Liver (tissue), 9 donors: Measurements from ENCODE around the gene F13B. TPM values are rescaled to one million over a fixed set of nuclear protein-coding genes. Genes with fewer than 3 reads are reported as not detected.

Experiments
- DNase-seq: peaks from one replicate; pipeline ENCODE4 v3.0.0-alpha.2; 2017; ENCODE audit warnings: low spot score
- H3K27ac ChIP-seq, 2 donors: one replicate each; pipeline ENCODE4 v1.7.0; 2013; ENCODE audit warnings: inconsistent platforms in 2 of 2, low read length in 2 of 2, control low read depth in 1 of 2, low read depth in 1 of 2, mild to moderate bottlenecking in 1 of 2
- H3K27me3 ChIP-seq, 4 donors: one replicate each; pipeline versions ENCODE4 v1.6.1 to v1.7.0; 2013; ENCODE audit warnings: low read length in 3 of 4, inconsistent platforms in 1 of 4, mild to moderate bottlenecking in 1 of 4, moderate library complexity in 1 of 4; ENCODE audit not compliant: control insufficient read depth in 4 of 4, insufficient read depth in 4 of 4
- H3K36me3 ChIP-seq, 4 donors: one replicate each; pipeline versions ENCODE4 v1.6.1 to v1.7.0; 2013; ENCODE audit warnings: low read length in 3 of 4, mild to moderate bottlenecking in 3 of 4, low read depth in 1 of 4, moderate library complexity in 1 of 4; ENCODE audit not compliant: control insufficient read depth in 4 of 4, insufficient read depth in 3 of 4
- H3K4me1 ChIP-seq, 4 donors: one replicate each; pipeline versions ENCODE4 v1.6.1 to v1.7.0; 2013; ENCODE audit warnings: low read length in 3 of 4, mild to moderate bottlenecking in 3 of 4, moderate library complexity in 1 of 4; ENCODE audit not compliant: control insufficient read depth in 4 of 4, insufficient read depth in 4 of 4
- H3K4me3 ChIP-seq, 3 donors: one replicate each; pipeline versions ENCODE4 v1.6.1 to v1.7.0; 2013; ENCODE audit warnings: low read length in 3 of 3, control low read depth in 1 of 3, low read depth in 1 of 3, mild to moderate bottlenecking in 1 of 3
- H3K9ac ChIP-seq, 2 donors: one replicate each; pipeline ENCODE4 v1.7.0; 2013; ENCODE audit warnings: low read length in 2 of 2, mild to moderate bottlenecking in 2 of 2, moderate library complexity in 2 of 2, control low read depth in 1 of 2, low read depth in 1 of 2
- H3K9me3 ChIP-seq, 4 donors: one replicate each; pipeline versions ENCODE4 v1.6.1 to v1.7.0; 2013; ENCODE audit warnings: low read length in 3 of 4; ENCODE audit not compliant: control insufficient read depth in 4 of 4
- ATF3 ChIP-seq: IDR thresholded peaks from 2 replicates; pipeline ENCODE4 v1.6.1; 2016; ENCODE audit warnings: antibody characterized with exemption
- CTCF ChIP-seq: fragments of 150-350 bp; IDR thresholded peaks from 2 replicates; pipeline ENCODE4 v1.5.1; 2017; ENCODE audit warnings: improper control_type of control experiment, low read depth, low read length; ENCODE audit not compliant: missing input control
- EGR1 ChIP-seq, 2 donors: IDR thresholded peaks; 2 replicates each; pipeline ENCODE4 v1.6.1; 2016 to 2018; ENCODE audit warnings: antibody characterized with exemption in 2 of 2, low read depth in 2 of 2
- FOXA2 ChIP-seq: IDR thresholded peaks from 2 replicates; pipeline ENCODE4 v1.6.1; 2016; ENCODE audit warnings: antibody characterized with exemption
- GABPA ChIP-seq, 2 donors: IDR thresholded peaks in 1 of 2; conservative IDR thresholded peaks in 1 of 2; 2 replicates each; pipeline ENCODE4 v1.6.1; 2016; ENCODE audit warnings: antibody characterized with exemption in 2 of 2, mild to moderate bottlenecking in 1 of 2, moderate library complexity in 1 of 2
- HNF4A ChIP-seq, 2 donors: conservative IDR thresholded peaks; 2 replicates each; pipeline ENCODE4 v1.6.1; 2016; ENCODE audit warnings: antibody characterized with exemption in 2 of 2, mild to moderate bottlenecking in 2 of 2
- HNF4G ChIP-seq: IDR thresholded peaks from 2 replicates; pipeline ENCODE4 v1.6.1; 2016; ENCODE audit warnings: antibody characterized with exemption
- JUND ChIP-seq, 2 donors: IDR thresholded peaks; 2 replicates each; pipeline ENCODE4 v1.6.1; 2016; ENCODE audit warnings: antibody characterized with exemption in 2 of 2
- MAX ChIP-seq: IDR thresholded peaks from 2 replicates; pipeline ENCODE4 v1.6.1; 2016; ENCODE audit warnings: antibody characterized with exemption
- NR2F2 ChIP-seq: IDR thresholded peaks from 2 replicates; pipeline ENCODE4 v1.6.1; 2016; ENCODE audit warnings: antibody characterized with exemption
- RAD21 ChIP-seq, 2 donors: IDR thresholded peaks; 2 replicates each; pipeline ENCODE4 v1.6.1; 2016; ENCODE audit warnings: antibody characterized with exemption in 2 of 2, mild to moderate bottlenecking in 2 of 2
- REST ChIP-seq: IDR thresholded peaks from 2 replicates; pipeline ENCODE4 v1.6.1; 2016; ENCODE audit warnings: antibody characterized with exemption, mild to moderate bottlenecking
- RXRA ChIP-seq, 2 donors: IDR thresholded peaks; 2 replicates each; pipeline ENCODE4 v1.6.1; 2017 to 2018; ENCODE audit warnings: antibody characterized with exemption in 2 of 2, mild to moderate bottlenecking in 1 of 2
- ZBTB33 ChIP-seq: IDR thresholded peaks from 2 replicates; pipeline ENCODE4 v1.6.1; 2016; ENCODE audit warnings: antibody characterized with exemption
- WGBS: extraction: QIAGEN DNeasy Blood & Tissue Kit; methylation state at CpG from one replicate; pipeline ENCODE4 v1.1.7; 2013; 5-methylcytosine and 5-hydroxymethylcytosine counted together
- polyA plus RNA-seq, 2 donors: library from polyadenylated mRNA; stranded (reverse) in 1 of 2; unstranded in 1 of 2; fragments of 200-250 nt in 1 of 2; fragments of >200 nt in 1 of 2; fragmentation: Nextera tagmentation in 1 of 2; extraction: Ambion mirVana in 1 of 2; gene quantifications; one replicate each; pipeline versions ENCODE4 v1.2.1 to v1.2.3, GENCODE V29; 2013 to 2015
- total RNA-seq, 2 donors: library from RNA; depleted of rRNA; stranded (reverse); fragments of >200 nt; gene quantifications; one replicate each; pipeline ENCODE4 v1.2.3, GENCODE V29; 2014
- donor health status: healthy.
- donor health status: healthy.
- donor health status: healthy.
- donor health status: healthy.
- donor health status: healthy.

The F13B gene
- total and polyA plus RNA-seq, 4 donors: 42.3 to 194 (median 80.2) TPM

GRCh38 chr1:197001828-197002227, 65.2 kb downstream of the F13B start:
- Histone ChIP-seq H3K27me3 (no peaks in the 10 kb centered on the region), H3K27ac (no peak overlapping the region), H3K36me3 (peaks cover 2 to 17% (median 8%) of the 10 kb centered on the region in 4 donors), H3K4me3 (no peak overlapping the region), H3K9me3 (no peaks in the 10 kb centered on the region), H3K4me1 (no peaks in the 10 kb centered on the region), H3K9ac (no peak overlapping the region)
- TF ChIP-seq ZBTB33: no peak
- no peak for DNase-seq
- 96% methylated on average over 2 of the region's 2 CpGs for WGBS

GRCh38 chr1:196997423-196997822, 69.6 kb downstream of the F13B start:
- TF ChIP-seq FOXA2 (no peak), MAX (no peak), HNF4G (no peak), REST (no peak), CTCF (no peak), GABPA (IDR thresholded peaks at IDR 0.05 in 1 of 2, conservative IDR thresholded peaks at IDR 0.05 in 1 of 2) (no peak), NR2F2 (no peak)
- Histone ChIP-seq H3K9ac (no peak overlapping the region), H3K27me3 (no peaks in the 10 kb centered on the region), H3K4me3 (no peak overlapping the region), H3K36me3 (peaks cover 0 to 8% (median 4%) of the 10 kb centered on the region in 4 donors), H3K4me1 (peaks cover 0 to 1% (median under 1%) of the 10 kb centered on the region in 4 donors), H3K9me3 (no peaks in the 10 kb centered on the region), H3K27ac (no peak overlapping the region)
- no peak for DNase-seq
- 87% methylated on average over 1 of the region's 1 CpG for WGBS

- Histone ChIP-seq H3K36me3 (peaks cover 0 to 8% (median 2%) of the 10 kb centered on the region in 4 donors), H3K27me3 (no peaks in the 10 kb centered on the region), H3K9ac (no peak overlapping the region), H3K27ac (no peak overlapping the region), H3K9me3 (no peaks in the 10 kb centered on the region), H3K4me1 (peaks cover 4 to 14% (median 8%) of the 10 kb centered on the region in 4 donors), H3K4me3 (no peak overlapping the region)
- WGBS: 84% methylated on average over 2 of the region's 2 CpGs
- no peak for DNase-seq
- TF ChIP-seq JUND (IDR thresholded peaks at IDR 0.05) (no peak), HNF4G (no peak), FOXA2 (no peak), NR2F2 (no peak), EGR1 (IDR thresholded peaks at IDR 0.05; ENCODE audit: low read depth in 2 of 2) (no peak), MAX (no peak), RAD21 (IDR thresholded peaks at IDR 0.05) (no peak), CTCF (no peak), ATF3 (no peak), HNF4A (conservative IDR thresholded peaks at IDR 0.05) (no peak), GABPA (IDR thresholded peaks at IDR 0.05 in 1 of 2, conservative IDR thresholded peaks at IDR 0.05 in 1 of 2) (no peak), RXRA (IDR thresholded peaks at IDR 0.05) (no peak)
Measured at GRCh38 chr1:196993916-196994315, 73.1 kb downstream of the F13B start.
